Hair follicular keratinocyte (primary cell): Measurements from ENCODE around the gene SH3D21. TPM values are rescaled to one million over a fixed set of nuclear protein-coding genes. Genes with fewer than 3 reads are reported as not detected.

Experiments used
- total RNA-seq: library from RNA; depleted of rRNA; stranded (reverse); fragments of >200 nt; gene quantifications from 2 replicates; pipeline ENCODE4 v1.2.3, GENCODE V29; 2015

SH3D21 gene
- total RNA-seq = 1.9 and 3.1 TPM in 2 replicates

GRCh38 chr1:36306210-36306901 is at the start of gene SH3D21:
SH3D21 (plus strand) TSS chr1:36306368; CDS start chr1:36306421, 53 bp downstream.

DNA sequence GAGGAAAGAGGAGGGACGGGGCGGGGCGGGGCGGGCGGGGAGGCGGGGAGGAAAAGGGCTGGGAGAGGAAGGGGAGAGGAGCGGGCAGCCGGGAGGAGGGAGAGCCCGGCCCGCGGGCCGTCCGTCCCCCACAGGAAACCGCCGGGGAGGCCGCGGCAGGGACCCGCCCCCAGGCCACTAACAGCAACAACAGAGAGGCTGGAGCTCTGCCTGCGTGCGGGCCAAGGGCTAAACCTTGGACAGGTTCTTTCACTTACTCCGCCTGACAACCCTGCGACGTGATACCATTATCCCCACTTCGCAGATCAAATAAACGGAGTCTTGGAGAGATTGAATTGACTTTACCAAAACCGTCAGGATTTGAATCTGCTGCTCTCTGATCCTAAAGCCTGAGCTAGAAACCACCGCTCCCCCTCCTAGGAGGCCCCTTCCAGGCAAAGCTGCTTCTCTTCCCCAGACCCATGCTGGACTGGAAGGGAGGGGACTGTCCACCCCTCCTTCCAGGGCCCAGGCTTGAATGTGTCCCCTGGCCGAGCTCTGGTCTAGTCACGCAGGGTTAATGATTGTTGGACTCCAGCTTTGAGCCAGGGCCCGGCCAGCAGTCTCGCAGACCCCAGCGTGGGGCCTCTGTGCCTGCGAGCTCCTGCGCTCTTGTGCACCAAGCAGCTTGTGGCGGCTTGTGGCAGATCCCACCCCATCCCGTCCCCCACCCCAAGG is 17.6 kb downstream of the SH3D21 start, which contains the start of gene EVA1B:
Gene EVA1B (minus strand): TSS at position 10 of the 717 bp plus-strand sequence. CDS start 608 bp downstream, outside the sequence.

Other genes with a start within 250 kb of the SH3D21 start
- gene TEKT2, start 222.3 kb upstream of the SH3D21 start, total RNA-seq = 0.08 and 0.16 TPM in 2 replicates
- gene ADPRS, start 217.5 kb upstream of the SH3D21 start, total RNA-seq = 55.2 and 60.7 TPM in 2 replicates
- gene COL8A2, start 181.1 kb upstream of the SH3D21 start, total RNA-seq = 4.8 and 11.9 TPM in 2 replicates
- gene TRAPPC3, start 156.9 kb upstream of the SH3D21 start, total RNA-seq = 142 and 150 TPM in 2 replicates
- gene MAP7D1, start 150.2 kb upstream of the SH3D21 start, total RNA-seq = 366 and 380 TPM in 2 replicates
- gene THRAP3, start 81.9 kb upstream of the SH3D21 start, total RNA-seq = 72.9 and 81.9 TPM in 2 replicates
- 20.1 and 36.5 TPM in 2 replicates for gene EVA1B, start 17.3 kb downstream of the SH3D21 start, total RNA-seq
- 11.8 and 12.9 TPM in 2 replicates for gene STK40, start 79.6 kb downstream of the SH3D21 start, total RNA-seq
- gene LSM10, start 91.5 kb downstream of the SH3D21 start, total RNA-seq = 28.5 and 36.3 TPM in 2 replicates
- gene OSCP1, start 144.1 kb downstream of the SH3D21 start, total RNA-seq = 2.2 and 9.2 TPM in 2 replicates
- gene MRPS15, start 158.0 kb downstream of the SH3D21 start, total RNA-seq = 174 and 219 TPM in 2 replicates
- gene CSF3R, start 176.5 kb downstream of the SH3D21 start, total RNA-seq = not detected in 2 replicates